ENCODE data around the gene LMF1.

LMF1 gene

GRCh38 chr16:898761-899682, 71.8 kb downstream of the LMF1 start:
- no peaks in the 10 kb centered on the region for H3K36me3 ChIP-seq (ENCODE audit: insufficient read depth, low read length)
- peaks cover 9% of the 10 kb centered on the region for H3K4me1 ChIP-seq (ENCODE audit: insufficient read depth, low read length)
- H3K9me3 ChIP-seq (ENCODE audit: low read length): no peaks in the 10 kb centered on the region
- H2AFZ ChIP-seq (ENCODE audit: low read depth, low read length): no peak overlapping the region
- H3K4me3 ChIP-seq (ENCODE audit: low read length): no peak overlapping the region
- H3K27me3 ChIP-seq (ENCODE audit: insufficient read depth, low read length): no peaks in the 10 kb centered on the region

- H3K9me3 ChIP-seq (ENCODE audit: low read length): no peaks in the 10 kb centered on the region
Measured at GRCh38 chr16:898216-898615, 72.6 kb downstream of the LMF1 start.

GRCh38 chr16:897701-898100, 73.1 kb downstream of the LMF1 start:
- no peaks in the 10 kb centered on the region for H3K27me3 ChIP-seq (ENCODE audit: insufficient read depth, low read length)
- no peaks in the 10 kb centered on the region for H3K9me3 ChIP-seq (ENCODE audit: low read length)
- no peaks in the 10 kb centered on the region for H3K36me3 ChIP-seq (ENCODE audit: insufficient read depth, low read length)
- H3K4me3 ChIP-seq (ENCODE audit: low read length): no peak overlapping the region
- H3K4me1 ChIP-seq (ENCODE audit: insufficient read depth, low read length): peaks cover 9% of the 10 kb centered on the region
- no peak overlapping the region for H2AFZ ChIP-seq (ENCODE audit: low read depth, low read length)

More at GRCh38 chr16:898216-898615, 72.6 kb downstream of the LMF1 start:
- H3K36me3 ChIP-seq (ENCODE audit: insufficient read depth, low read length): no peaks in the 10 kb centered on the region
- H3K4me3 ChIP-seq (ENCODE audit: low read length): no peak overlapping the region
- H3K4me1 ChIP-seq (ENCODE audit: insufficient read depth, low read length): peaks cover 9% of the 10 kb centered on the region
- H3K27me3 ChIP-seq (ENCODE audit: insufficient read depth, low read length): no peaks in the 10 kb centered on the region
- H2AFZ ChIP-seq (ENCODE audit: low read depth, low read length): no peak overlapping the region

- no peak overlapping the region for H2AFZ ChIP-seq (ENCODE audit: low read depth, low read length)
- H3K27me3 ChIP-seq (ENCODE audit: insufficient read depth, low read length): no peaks in the 10 kb centered on the region
- H3K36me3 ChIP-seq (ENCODE audit: insufficient read depth, low read length): no peaks in the 10 kb centered on the region
- no peaks in the 10 kb centered on the region for H3K9me3 ChIP-seq (ENCODE audit: low read length)
- peaks cover 9% of the 10 kb centered on the region for H3K4me1 ChIP-seq (ENCODE audit: insufficient read depth, low read length)
- H3K4me3 ChIP-seq (ENCODE audit: low read length): no peak overlapping the region
Measured at GRCh38 chr16:897200-897543, 73.6 kb downstream of the LMF1 start.

GRCh38 chr16:896261-897199, 74.3 kb downstream of the LMF1 start:
- Histone ChIP-seq H3K4me1 (ENCODE audit: insufficient read depth, low read length) (peaks cover 9% of the 10 kb centered on the region), H3K27me3 (ENCODE audit: insufficient read depth, low read length) (no peaks in the 10 kb centered on the region), H3K36me3 (ENCODE audit: insufficient read depth, low read length) (no peaks in the 10 kb centered on the region), H3K4me3 (ENCODE audit: low read length) (no peak overlapping the region), H2AFZ (ENCODE audit: low read depth, low read length) (no peak overlapping the region), H3K9me3 (ENCODE audit: low read length) (no peaks in the 10 kb centered on the region)

GRCh38 chr16:895371-895770, 75.4 kb downstream of the LMF1 start:
- H3K4me1 ChIP-seq (ENCODE audit: insufficient read depth, low read length): peaks cover 9% of the 10 kb centered on the region
- H3K27me3 ChIP-seq (ENCODE audit: insufficient read depth, low read length): no peaks in the 10 kb centered on the region
- H2AFZ ChIP-seq (ENCODE audit: low read depth, low read length): no peak overlapping the region
- no peaks in the 10 kb centered on the region for H3K36me3 ChIP-seq (ENCODE audit: insufficient read depth, low read length)
- H3K9me3 ChIP-seq (ENCODE audit: low read length): no peaks in the 10 kb centered on the region
- no peak overlapping the region for H3K4me3 ChIP-seq (ENCODE audit: low read length)

GRCh38 chr16:894841-895240, 75.9 kb downstream of the LMF1 start:
- Histone ChIP-seq H3K4me3 (ENCODE audit: low read length) (no peak overlapping the region), H3K27me3 (ENCODE audit: insufficient read depth, low read length) (no peaks in the 10 kb centered on the region), H3K36me3 (ENCODE audit: insufficient read depth, low read length) (no peaks in the 10 kb centered on the region), H2AFZ (ENCODE audit: low read depth, low read length) (no peak overlapping the region), H3K9me3 (ENCODE audit: low read length) (no peaks in the 10 kb centered on the region), H3K4me1 (ENCODE audit: insufficient read depth, low read length) (peaks cover 9% of the 10 kb centered on the region)

GRCh38 chr16:894136-894535, 76.6 kb downstream of the LMF1 start:
- H3K27me3 ChIP-seq (ENCODE audit: insufficient read depth, low read length): no peaks in the 10 kb centered on the region
- H3K4me1 ChIP-seq (ENCODE audit: insufficient read depth, low read length): peaks cover 9% of the 10 kb centered on the region
- no peaks in the 10 kb centered on the region for H3K36me3 ChIP-seq (ENCODE audit: insufficient read depth, low read length)
- H3K4me3 ChIP-seq (ENCODE audit: low read length): no peak overlapping the region
- H2AFZ ChIP-seq (ENCODE audit: low read depth, low read length): no peak overlapping the region
- no peaks in the 10 kb centered on the region for H3K9me3 ChIP-seq (ENCODE audit: low read length)

- no peak overlapping the region for H3K4me3 ChIP-seq (ENCODE audit: low read length)
- no peaks in the 10 kb centered on the region for H3K36me3 ChIP-seq (ENCODE audit: insufficient read depth, low read length)
- no peak overlapping the region for H2AFZ ChIP-seq (ENCODE audit: low read depth, low read length)
- H3K27me3 ChIP-seq (ENCODE audit: insufficient read depth, low read length): no peaks in the 10 kb centered on the region
- H3K9me3 ChIP-seq (ENCODE audit: low read length): no peaks in the 10 kb centered on the region
- peaks cover 9% of the 10 kb centered on the region for H3K4me1 ChIP-seq (ENCODE audit: insufficient read depth, low read length)
Measured at GRCh38 chr16:893360-893759, 77.4 kb downstream of the LMF1 start.

- no peaks in the 10 kb centered on the region for H3K9me3 ChIP-seq (ENCODE audit: low read length)
- no peaks in the 10 kb centered on the region for H3K36me3 ChIP-seq (ENCODE audit: insufficient read depth, low read length)
Measured at GRCh38 chr16:892536-893255, 78.1 kb downstream of the LMF1 start.

GRCh38 chr16:892006-892405, 78.8 kb downstream of the LMF1 start:
- H3K27me3 ChIP-seq (ENCODE audit: insufficient read depth, low read length): no peaks in the 10 kb centered on the region
- H3K36me3 ChIP-seq (ENCODE audit: insufficient read depth, low read length): no peaks in the 10 kb centered on the region
- H2AFZ ChIP-seq (ENCODE audit: low read depth, low read length): no peak overlapping the region
- H3K4me1 ChIP-seq (ENCODE audit: insufficient read depth, low read length): peaks cover 9% of the 10 kb centered on the region
- H3K9me3 ChIP-seq (ENCODE audit: low read length): no peaks in the 10 kb centered on the region
- H3K4me3 ChIP-seq (ENCODE audit: low read length): no peak overlapping the region

More at GRCh38 chr16:892536-893255, 78.1 kb downstream of the LMF1 start:
- Histone ChIP-seq H3K4me3 (ENCODE audit: low read length) (no peak overlapping the region), H2AFZ (ENCODE audit: low read depth, low read length) (no peak overlapping the region), H3K27me3 (ENCODE audit: insufficient read depth, low read length) (no peaks in the 10 kb centered on the region), H3K4me1 (ENCODE audit: insufficient read depth, low read length) (peaks cover 9% of the 10 kb centered on the region)

GRCh38 chr16:891353-891740, 79.4 kb downstream of the LMF1 start:
- Histone ChIP-seq H2AFZ (ENCODE audit: low read depth, low read length) (no peak overlapping the region), H3K9me3 (ENCODE audit: low read length) (no peaks in the 10 kb centered on the region), H3K36me3 (ENCODE audit: insufficient read depth, low read length) (no peaks in the 10 kb centered on the region), H3K4me3 (ENCODE audit: low read length) (no peak overlapping the region), H3K27me3 (ENCODE audit: insufficient read depth, low read length) (no peaks in the 10 kb centered on the region), H3K4me1 (ENCODE audit: insufficient read depth, low read length) (peaks cover 3% of the 10 kb centered on the region)
